ENCODE results near the gene HSD11B1.

DNA sequence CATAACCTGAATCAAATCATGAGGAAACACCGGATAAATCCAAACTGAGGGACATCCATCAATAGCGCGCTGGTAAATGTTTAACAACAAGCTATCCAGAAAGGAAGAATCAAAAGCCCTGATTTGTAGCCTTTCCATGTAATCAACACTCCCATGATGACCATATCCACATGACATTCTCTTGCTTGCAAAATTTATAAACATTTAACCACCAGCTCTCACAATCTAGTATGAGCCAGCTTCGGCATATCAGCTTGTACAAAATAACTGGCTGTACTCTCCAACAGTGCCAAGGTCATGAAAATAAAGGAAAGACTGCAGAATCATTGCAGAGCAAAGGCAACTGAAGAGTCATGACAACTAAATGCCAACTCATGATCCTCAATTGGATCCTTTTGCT is 15.7 kb downstream of the HSD11B1 start:
- TF ChIP-seq, protein P1, sequence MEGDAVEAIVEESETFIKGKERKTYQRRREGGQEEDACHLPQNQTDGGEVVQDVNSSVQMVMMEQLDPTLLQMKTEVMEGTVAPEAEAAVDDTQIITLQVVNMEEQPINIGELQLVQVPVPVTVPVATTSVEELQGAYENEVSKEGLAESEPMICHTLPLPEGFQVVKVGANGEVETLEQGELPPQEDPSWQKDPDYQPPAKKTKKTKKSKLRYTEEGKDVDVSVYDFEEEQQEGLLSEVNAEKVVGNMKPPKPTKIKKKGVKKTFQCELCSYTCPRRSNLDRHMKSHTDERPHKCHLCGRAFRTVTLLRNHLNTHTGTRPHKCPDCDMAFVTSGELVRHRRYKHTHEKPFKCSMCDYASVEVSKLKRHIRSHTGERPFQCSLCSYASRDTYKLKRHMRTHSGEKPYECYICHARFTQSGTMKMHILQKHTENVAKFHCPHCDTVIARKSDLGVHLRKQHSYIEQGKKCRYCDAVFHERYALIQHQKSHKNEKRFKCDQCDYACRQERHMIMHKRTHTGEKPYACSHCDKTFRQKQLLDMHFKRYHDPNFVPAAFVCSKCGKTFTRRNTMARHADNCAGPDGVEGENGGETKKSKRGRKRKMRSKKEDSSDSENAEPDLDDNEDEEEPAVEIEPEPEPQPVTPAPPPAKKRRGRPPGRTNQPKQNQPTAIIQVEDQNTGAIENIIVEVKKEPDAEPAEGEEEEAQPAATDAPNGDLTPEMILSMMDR (conservative IDR thresholded peaks at IDR 0.05 in 1 of 2, IDR thresholded peaks at IDR 0.05 in 1 of 2; ENCODE audit: low read depth in 1 of 2, low read length in 2 of 2) = no peak
- TF ChIP-seq EZH2 (IDR thresholded peaks at IDR 0.05; ENCODE audit: low read length, missing control alignments) = no peak
